Measurements from ENCODE around the gene PVRIG. TPM values are rescaled to one million over a fixed set of nuclear protein-coding genes. Genes with fewer than 3 reads are reported as not detected.

The PVRIG gene
- total and polyA plus RNA-seq, 3 donors from 2014 or later: 2.6 to 3.3 (median 3.0) TPM

DNA sequence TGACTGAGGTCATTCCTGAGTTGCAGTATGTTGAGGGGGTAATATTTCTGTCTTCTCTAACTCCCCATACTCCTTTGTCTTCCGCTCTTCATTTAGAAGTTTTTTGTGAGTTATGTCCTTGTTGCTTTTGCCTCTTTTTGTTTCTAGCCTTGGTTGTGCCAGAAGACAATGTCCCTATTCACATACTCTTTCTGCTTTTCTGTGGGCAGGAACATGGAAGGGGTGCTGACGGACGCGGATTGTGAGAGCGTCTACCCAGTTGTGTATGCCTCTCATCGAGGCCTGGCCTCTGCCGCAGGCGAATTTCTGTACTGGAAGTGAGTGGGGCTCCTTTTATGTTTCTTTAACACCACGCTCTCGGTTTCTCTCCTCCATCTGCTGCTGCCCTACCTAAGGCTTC lies 21.5 kb upstream of the PVRIG start:
- H3K27ac ChIP-seq: no peak overlapping the region
- H3K36me3 ChIP-seq (ENCODE audit: low read depth, missing control alignments): no peaks in the 10 kb centered on the region
- WGBS, 2 donors: 92 to 93% methylated on average over 10 of the region's 10 CpGs
- H3K27me3 ChIP-seq: no peaks in the 10 kb centered on the region
- TF ChIP-seq, protein P1, sequence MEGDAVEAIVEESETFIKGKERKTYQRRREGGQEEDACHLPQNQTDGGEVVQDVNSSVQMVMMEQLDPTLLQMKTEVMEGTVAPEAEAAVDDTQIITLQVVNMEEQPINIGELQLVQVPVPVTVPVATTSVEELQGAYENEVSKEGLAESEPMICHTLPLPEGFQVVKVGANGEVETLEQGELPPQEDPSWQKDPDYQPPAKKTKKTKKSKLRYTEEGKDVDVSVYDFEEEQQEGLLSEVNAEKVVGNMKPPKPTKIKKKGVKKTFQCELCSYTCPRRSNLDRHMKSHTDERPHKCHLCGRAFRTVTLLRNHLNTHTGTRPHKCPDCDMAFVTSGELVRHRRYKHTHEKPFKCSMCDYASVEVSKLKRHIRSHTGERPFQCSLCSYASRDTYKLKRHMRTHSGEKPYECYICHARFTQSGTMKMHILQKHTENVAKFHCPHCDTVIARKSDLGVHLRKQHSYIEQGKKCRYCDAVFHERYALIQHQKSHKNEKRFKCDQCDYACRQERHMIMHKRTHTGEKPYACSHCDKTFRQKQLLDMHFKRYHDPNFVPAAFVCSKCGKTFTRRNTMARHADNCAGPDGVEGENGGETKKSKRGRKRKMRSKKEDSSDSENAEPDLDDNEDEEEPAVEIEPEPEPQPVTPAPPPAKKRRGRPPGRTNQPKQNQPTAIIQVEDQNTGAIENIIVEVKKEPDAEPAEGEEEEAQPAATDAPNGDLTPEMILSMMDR (IDR thresholded peaks at IDR 0.05): no peak
- TF ChIP-seq POLR2A (IDR thresholded peaks at IDR 0.05): no peak
- H3K9me3 ChIP-seq: no peaks in the 10 kb centered on the region
- no peaks in the 10 kb centered on the region for H3K4me1 ChIP-seq
- intact Hi-C loops (cut with DNase I; ENCODE audit: low total_unique reads): no loop called here
- no peak overlapping the region for H3K4me3 ChIP-seq
- no peak for DNase-seq

DNA sequence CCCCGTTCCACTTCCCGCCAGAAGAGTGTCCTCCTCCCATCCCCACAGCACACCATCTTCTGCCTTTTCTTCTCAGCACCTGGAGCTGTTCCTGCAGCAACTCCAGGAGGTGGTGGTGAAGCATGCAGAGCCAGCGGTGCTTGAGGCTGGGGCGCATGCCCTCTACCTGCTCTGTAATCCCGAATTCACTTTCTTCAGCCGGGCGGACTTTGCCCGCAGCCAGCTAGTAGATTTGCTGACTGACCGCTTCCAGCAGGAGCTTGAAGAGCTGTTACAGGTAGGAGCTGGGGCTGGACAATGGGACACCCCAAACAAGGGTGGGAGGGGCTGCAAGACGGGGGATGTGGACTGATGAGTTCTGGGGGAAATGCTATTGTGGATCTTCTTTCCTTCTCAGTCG lies 19.1 kb upstream of the PVRIG start:
- WGBS, 2 donors: 81 to 92% methylated on average over 11 of the region's 11 CpGs
- intact Hi-C loops (cut with DNase I; ENCODE audit: low total_unique reads): no loop called here
- no peaks in the 10 kb centered on the region for H3K9me3 ChIP-seq
- no peaks in the 10 kb centered on the region for H3K27me3 ChIP-seq
- DNase-seq: no peak
- H3K4me1 ChIP-seq: no peaks in the 10 kb centered on the region
- H3K27ac ChIP-seq: no peak overlapping the region
- H3K4me3 ChIP-seq: no peak overlapping the region
- no peak for TF ChIP-seq POLR2A (IDR thresholded peaks at IDR 0.05)
- TF ChIP-seq, protein P1 (IDR thresholded peaks at IDR 0.05): no peak
- H3K36me3 ChIP-seq (ENCODE audit: low read depth, missing control alignments): no peaks in the 10 kb centered on the region

DNA sequence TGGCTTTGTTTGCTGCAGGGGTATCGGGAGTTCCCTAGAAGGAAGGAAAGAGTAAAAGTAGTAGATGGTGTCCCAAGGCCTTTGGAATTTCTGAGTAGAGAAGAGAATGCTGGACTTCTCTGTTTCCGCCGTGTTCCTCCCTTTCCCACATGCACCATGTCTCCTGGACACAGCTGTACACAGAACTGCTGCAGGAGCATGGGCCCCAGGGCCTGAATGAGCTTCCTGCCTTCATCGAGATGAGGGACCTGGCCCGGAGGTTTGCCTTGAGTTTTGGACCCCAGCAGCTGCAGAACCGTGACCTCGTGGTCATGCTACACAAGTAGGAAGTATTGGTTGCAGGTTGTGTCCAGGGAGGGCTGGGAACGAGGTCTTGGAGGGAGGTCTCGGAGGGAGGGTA lies 15.3 kb upstream of the PVRIG start:
- Histone ChIP-seq H3K4me1 (no peaks in the 10 kb centered on the region), H3K4me3 (no peak overlapping the region), H3K9me3 (no peaks in the 10 kb centered on the region), H3K27ac (no peak overlapping the region), H3K27me3 (no peaks in the 10 kb centered on the region), H3K36me3 (ENCODE audit: low read depth, missing control alignments) (no peaks in the 10 kb centered on the region)
- no peak for TF ChIP-seq POLR2A (IDR thresholded peaks at IDR 0.05)
- TF ChIP-seq, protein P1 (IDR thresholded peaks at IDR 0.05): no peak
- WGBS, 2 donors: 82 to 87% methylated on average over 9 of the region's 9 CpGs
- intact Hi-C loops (cut with DNase I; ENCODE audit: low total_unique reads): no loop called here
- no peak for DNase-seq

DNA sequence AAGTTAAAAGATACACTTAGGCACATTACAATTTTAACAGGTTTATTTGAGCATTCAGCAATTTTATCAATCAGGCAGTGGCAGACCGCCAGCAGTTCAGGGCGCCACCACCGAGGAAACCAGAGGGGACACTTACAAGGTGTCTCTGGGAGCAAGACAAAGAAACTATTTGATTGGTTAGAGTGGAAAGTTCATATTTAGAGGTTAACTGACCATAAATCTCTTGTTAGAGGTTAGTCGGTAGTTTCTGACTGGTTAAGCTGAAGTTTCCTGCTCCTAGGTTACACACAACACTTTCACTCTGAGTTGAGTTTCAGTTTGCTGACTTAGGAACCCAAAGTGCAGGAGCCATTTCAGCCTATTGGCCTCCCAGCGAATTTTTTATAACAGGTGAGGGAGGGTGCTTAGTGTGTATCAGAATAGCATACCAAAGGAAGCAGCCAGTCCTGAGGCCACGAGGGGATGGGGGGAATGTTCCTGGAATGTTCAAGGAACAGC lies 10.8 kb upstream of the PVRIG start:
- 47 to 54% methylated on average over 6 of the region's 6 CpGs for WGBS, 2 donors
- no peaks in the 10 kb centered on the region for H3K27me3 ChIP-seq
- no peak overlapping the region for H3K4me3 ChIP-seq
- no peak for TF ChIP-seq POLR2A (IDR thresholded peaks at IDR 0.05)
- TF ChIP-seq, protein P1 (IDR thresholded peaks at IDR 0.05): no peak
- no peaks in the 10 kb centered on the region for H3K36me3 ChIP-seq (ENCODE audit: low read depth, missing control alignments)
- no peaks in the 10 kb centered on the region for H3K9me3 ChIP-seq
- intact Hi-C loops (cut with DNase I; ENCODE audit: low total_unique reads): no loop called here
- H3K4me1 ChIP-seq: no peaks in the 10 kb centered on the region
- DNase-seq: no peak
- no peak overlapping the region for H3K27ac ChIP-seq

DNA sequence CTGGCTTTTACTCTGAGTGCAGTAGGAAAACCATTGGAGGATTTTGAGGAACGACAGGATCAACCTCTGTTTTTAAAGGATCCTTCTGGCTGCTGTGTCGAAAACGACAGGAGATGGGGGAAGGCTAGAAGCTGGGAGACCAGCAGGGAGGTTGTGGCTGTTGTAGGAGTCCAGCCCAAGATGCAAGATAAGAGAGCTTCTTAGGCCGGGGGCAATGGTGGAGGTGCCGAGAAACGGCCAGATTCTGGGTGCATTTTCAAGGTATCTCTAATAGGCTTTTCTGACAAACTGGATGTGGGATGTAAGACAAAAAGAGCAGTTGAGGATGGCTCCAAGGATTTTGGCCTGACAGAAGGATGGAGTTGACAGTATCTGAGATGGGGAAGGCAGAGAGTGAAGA lies 10.3 kb upstream of the PVRIG start:
- Histone ChIP-seq H3K4me1 (no peaks in the 10 kb centered on the region), H3K27me3 (no peaks in the 10 kb centered on the region), H3K4me3 (no peak overlapping the region), H3K27ac (no peak overlapping the region), H3K9me3 (no peaks in the 10 kb centered on the region), H3K36me3 (ENCODE audit: low read depth, missing control alignments) (no peaks in the 10 kb centered on the region)
- WGBS, 2 donors: 69 to 74% methylated on average over 6 of the region's 6 CpGs
- TF ChIP-seq POLR2A (IDR thresholded peaks at IDR 0.05): no peak
- TF ChIP-seq, protein P1 (IDR thresholded peaks at IDR 0.05): no peak
- DNase-seq: no peak
- intact Hi-C loops (cut with DNase I; ENCODE audit: low total_unique reads): no loop called here

Measured in testis (tissue), 3 donors.